ENCODE measurements around the gene INPP5A.

- TF ChIP-seq, protein P1, sequence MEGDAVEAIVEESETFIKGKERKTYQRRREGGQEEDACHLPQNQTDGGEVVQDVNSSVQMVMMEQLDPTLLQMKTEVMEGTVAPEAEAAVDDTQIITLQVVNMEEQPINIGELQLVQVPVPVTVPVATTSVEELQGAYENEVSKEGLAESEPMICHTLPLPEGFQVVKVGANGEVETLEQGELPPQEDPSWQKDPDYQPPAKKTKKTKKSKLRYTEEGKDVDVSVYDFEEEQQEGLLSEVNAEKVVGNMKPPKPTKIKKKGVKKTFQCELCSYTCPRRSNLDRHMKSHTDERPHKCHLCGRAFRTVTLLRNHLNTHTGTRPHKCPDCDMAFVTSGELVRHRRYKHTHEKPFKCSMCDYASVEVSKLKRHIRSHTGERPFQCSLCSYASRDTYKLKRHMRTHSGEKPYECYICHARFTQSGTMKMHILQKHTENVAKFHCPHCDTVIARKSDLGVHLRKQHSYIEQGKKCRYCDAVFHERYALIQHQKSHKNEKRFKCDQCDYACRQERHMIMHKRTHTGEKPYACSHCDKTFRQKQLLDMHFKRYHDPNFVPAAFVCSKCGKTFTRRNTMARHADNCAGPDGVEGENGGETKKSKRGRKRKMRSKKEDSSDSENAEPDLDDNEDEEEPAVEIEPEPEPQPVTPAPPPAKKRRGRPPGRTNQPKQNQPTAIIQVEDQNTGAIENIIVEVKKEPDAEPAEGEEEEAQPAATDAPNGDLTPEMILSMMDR (IDR thresholded peaks at IDR 0.05; ENCODE audit: low read depth, low read length, poor library complexity, severe bottlenecking): no peak
- TF ChIP-seq EZH2phosphoT487 (IDR thresholded peaks at IDR 0.05; ENCODE audit: borderline replicate concordance, low read length): no peak
Measured at GRCh38 chr10:132526676-132527075, 10.9 kb upstream of the INPP5A start.

All from DOHH2 (cell line).